Stimulated activated CD4-positive, alpha-beta T cell treated with anti-CD3 and anti-CD28 coated beads, Interleukin-1b, Interleukin-23, amount 100 ng/mL, for 4 hours (primary cell): Measurements from ENCODE around the gene PCDHGA1.

Experiments
- DNase-seq, 2 donors: peaks; one replicate each; pipeline ENCODE4 v3.0.0-alpha.2; 2020; ENCODE audit warnings: low read depth in 2 of 2

Gene PCDHGA1

GRCh38 chr5:141490771-141491170 lies 160.5 kb downstream of the PCDHGA1 start:
- no peak for DNase-seq

GRCh38 chr5:141491323-141492167 lies 161.2 kb downstream of the PCDHGA1 start:
- DNase-seq, result no peak

GRCh38 chr5:141492168-141492885 lies 162.0 kb downstream of the PCDHGA1 start:
- no peak for DNase-seq

GRCh38 chr5:141493500-141494422 lies 163.4 kb downstream of the PCDHGA1 start:
- no peak for DNase-seq

GRCh38 chr5:141494761-141495452 lies 164.6 kb downstream of the PCDHGA1 start:
- DNase-seq, result no peak

- DNase-seq, result no peak
Measured at GRCh38 chr5:141495453-141495811, 165.1 kb downstream of the PCDHGA1 start.

GRCh38 chr5:141496038-141496437 lies 165.7 kb downstream of the PCDHGA1 start:
- no peak for DNase-seq

GRCh38 chr5:141501761-141502160 lies 171.4 kb downstream of the PCDHGA1 start:
- no peak for DNase-seq

- no peak for DNase-seq
Measured at GRCh38 chr5:141503681-141504080, 173.4 kb downstream of the PCDHGA1 start.

GRCh38 chr5:141504216-141504615 lies 173.9 kb downstream of the PCDHGA1 start:
- DNase-seq, result no peak

GRCh38 chr5:141506381-141507155 lies 176.3 kb downstream of the PCDHGA1 start:
- no peak for DNase-seq

GRCh38 chr5:141507387-141508091 lies 177.2 kb downstream of the PCDHGA1 start:
- DNase-seq, result no peak

GRCh38 chr5:141508440-141508797 lies 178.1 kb downstream of the PCDHGA1 start:
- DNase-seq, result no peak

GRCh38 chr5:141508798-141509611 lies 178.7 kb downstream of the PCDHGA1 start:
- DNase-seq, result no peak

- no peak for DNase-seq
Measured at GRCh38 chr5:141510160-141510559, 179.8 kb downstream of the PCDHGA1 start.

GRCh38 chr5:141510850-141511601 lies 180.7 kb downstream of the PCDHGA1 start:
- no peak for DNase-seq

- no peak for DNase-seq
Measured at GRCh38 chr5:141511771-141512325, 181.5 kb downstream of the PCDHGA1 start.

GRCh38 chr5:141512390-141512910 lies 182.1 kb downstream of the PCDHGA1 start:
- DNase-seq, result peak; percentile 77 to 84
